Calu3 (cell line): Measurements from ENCODE around the gene SIGLEC9. TPM values are rescaled to one million over a fixed set of nuclear protein-coding genes. Genes with fewer than 3 reads are reported as not detected.
A peak's percentile ranks its signal among the peaks of the same experiment; 100 is the strongest.

Experiments used
- BruUV-seq: library from RNA; stranded (reverse); fragments of 400-500 nt; replicated peaks from 2 replicates; lab custom pipeline; 2021; lab: Mats Ljungman, UMichigan
- CTCF ChIA-PET: fragments of 300-600 bp; sonication (Branson Sonifier 250); formaldehyde crosslinking; loops from one replicate; lab custom pipeline; 2022; ENCODE audit warnings: antibody characterized with exemption; lab: Charles Lee
- DNase-seq: peaks from one replicate; pipeline ENCODE4 v3.0.0; 2022
- H3K27ac Mint-ChIP-seq: one replicate; pipeline ENCODE4 v1.8.0; 2022; ENCODE audit warnings: mixed read lengths; ENCODE audit not compliant: unreplicated experiment
- H3K27me3 Mint-ChIP-seq: one replicate; pipeline ENCODE4 v1.8.0; 2022; ENCODE audit warnings: mixed read lengths; ENCODE audit not compliant: unreplicated experiment
- H3K36me3 Mint-ChIP-seq: one replicate; pipeline ENCODE4 v1.8.0; 2022; ENCODE audit warnings: mild to moderate bottlenecking, moderate library complexity, mixed read lengths; ENCODE audit not compliant: insufficient read depth, unreplicated experiment
- H3K4me1 Mint-ChIP-seq: one replicate; pipeline ENCODE4 v1.8.0; 2022; ENCODE audit warnings: mild to moderate bottlenecking, low read depth, mixed read lengths; ENCODE audit not compliant: unreplicated experiment
- H3K4me3 Mint-ChIP-seq: one replicate; pipeline ENCODE4 v1.8.0; 2022; ENCODE audit warnings: mild to moderate bottlenecking, low read depth, moderate library complexity, mixed read lengths; ENCODE audit not compliant: unreplicated experiment
- H3K9me3 Mint-ChIP-seq: one replicate; pipeline ENCODE4 v1.8.0; 2022; ENCODE audit warnings: low read depth, mixed read lengths; ENCODE audit not compliant: unreplicated experiment
- intact Hi-C: fragments of 100-400 bp; cut with micrococcal nuclease; formaldehyde crosslinking; loops from one replicate; pipeline ENCODE4 v1.10.0; 2022; ENCODE audit not compliant: unreplicated experiment
- total RNA-seq: library from RNA; stranded (reverse); gene quantifications from 2 replicates; pipeline ENCODE4 v1.2.3, GENCODE V29; 2022
- TF ChIP-seq, protein P1 (sequence below): fragments of 200-600 bp; IDR thresholded peaks from one replicate; pipeline ENCODE4 v1.8.0; 2022; ENCODE audit warnings: antibody characterized with exemption; ENCODE audit not compliant: unreplicated experiment

SIGLEC9 gene
- total RNA-seq, 1 experiment from 2014 or later: not detected

DNA sequence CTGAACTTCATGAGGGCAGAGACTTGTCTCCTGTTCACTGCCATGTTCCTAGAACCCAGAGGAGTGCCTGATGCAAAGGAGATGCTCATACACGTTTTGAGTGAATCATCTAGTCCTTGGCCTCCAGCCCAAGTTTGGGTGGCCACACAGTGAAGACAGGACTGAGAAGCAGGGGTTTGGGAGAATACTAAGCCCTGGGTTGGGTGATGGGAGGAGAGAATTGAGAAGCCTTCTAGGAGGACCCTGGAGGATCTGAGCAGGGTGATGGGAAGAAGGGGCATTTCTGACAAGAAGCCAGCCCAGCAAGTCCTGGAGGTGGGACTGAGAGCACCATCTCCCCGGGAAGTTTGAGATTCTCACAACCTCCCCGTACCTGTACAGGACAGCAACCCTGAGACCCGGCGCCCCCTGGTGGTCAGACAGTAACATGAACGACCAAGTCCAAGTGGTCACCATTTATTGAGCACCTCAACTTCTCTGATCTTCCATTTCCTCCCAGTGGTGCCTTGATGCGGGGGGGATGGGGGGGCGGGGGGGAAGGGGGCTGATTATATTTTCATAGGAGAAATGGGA lies 27.5 kb upstream of the SIGLEC9 start:
- Mint-ChIP-seq H3K27me3 (no peaks in the 10 kb centered on the region), H3K27ac (no peak overlapping the region), H3K4me1 (peaks cover 33% of the 10 kb centered on the region), H3K9me3 (no peaks in the 10 kb centered on the region), H3K36me3 (peaks cover 35% of the 10 kb centered on the region), H3K4me3 (no peak overlapping the region)
- no TSS peak for BruUV-seq
- TF ChIP-seq, protein P1, sequence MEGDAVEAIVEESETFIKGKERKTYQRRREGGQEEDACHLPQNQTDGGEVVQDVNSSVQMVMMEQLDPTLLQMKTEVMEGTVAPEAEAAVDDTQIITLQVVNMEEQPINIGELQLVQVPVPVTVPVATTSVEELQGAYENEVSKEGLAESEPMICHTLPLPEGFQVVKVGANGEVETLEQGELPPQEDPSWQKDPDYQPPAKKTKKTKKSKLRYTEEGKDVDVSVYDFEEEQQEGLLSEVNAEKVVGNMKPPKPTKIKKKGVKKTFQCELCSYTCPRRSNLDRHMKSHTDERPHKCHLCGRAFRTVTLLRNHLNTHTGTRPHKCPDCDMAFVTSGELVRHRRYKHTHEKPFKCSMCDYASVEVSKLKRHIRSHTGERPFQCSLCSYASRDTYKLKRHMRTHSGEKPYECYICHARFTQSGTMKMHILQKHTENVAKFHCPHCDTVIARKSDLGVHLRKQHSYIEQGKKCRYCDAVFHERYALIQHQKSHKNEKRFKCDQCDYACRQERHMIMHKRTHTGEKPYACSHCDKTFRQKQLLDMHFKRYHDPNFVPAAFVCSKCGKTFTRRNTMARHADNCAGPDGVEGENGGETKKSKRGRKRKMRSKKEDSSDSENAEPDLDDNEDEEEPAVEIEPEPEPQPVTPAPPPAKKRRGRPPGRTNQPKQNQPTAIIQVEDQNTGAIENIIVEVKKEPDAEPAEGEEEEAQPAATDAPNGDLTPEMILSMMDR: peak; percentile 75
- intact Hi-C loops: loop anchor here (1.0 to 5.0 kb wide), 4 partner anchors 76 to 295 kb away; no protein-coding TSS in a partner anchor
- CTCF ChIA-PET: interaction anchor here (1.1 to 1.9 kb wide), 4 partner anchors 76 to 393 kb away, joined by 4 to 37 read pairs (median 10); no protein-coding TSS in a partner anchor
- peak; percentile 93 for DNase-seq

DNA sequence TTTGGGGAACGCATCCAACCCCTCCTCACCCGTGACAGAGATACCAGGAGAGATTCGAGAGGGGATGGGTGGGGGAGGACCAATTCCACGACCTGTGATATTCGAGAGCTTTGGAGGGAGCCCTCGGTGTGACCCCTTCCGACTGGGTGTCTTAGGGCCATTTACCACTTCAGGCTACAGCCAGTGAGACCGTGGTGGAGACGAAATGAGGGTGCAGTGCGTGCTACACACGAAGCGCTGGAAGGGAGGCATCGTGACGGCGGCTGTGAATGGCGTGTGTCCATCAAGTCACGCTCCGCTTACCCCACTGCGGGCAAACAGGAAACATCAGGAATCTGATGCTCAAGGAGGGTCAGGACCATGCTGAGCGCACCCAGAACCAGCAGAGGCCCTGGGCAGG lies 26.9 kb upstream of the SIGLEC9 start:
- CTCF ChIA-PET: no interaction called here
- Mint-ChIP-seq H3K36me3 (peaks cover 40% of the 10 kb centered on the region), H3K27me3 (no peaks in the 10 kb centered on the region), H3K4me1 (peaks cover 33% of the 10 kb centered on the region), H3K27ac (no peak overlapping the region), H3K9me3 (no peaks in the 10 kb centered on the region), H3K4me3 (no peak overlapping the region)
- no peak for DNase-seq
- no TSS peak for BruUV-seq
- TF ChIP-seq, protein P1: no peak
- intact Hi-C loops: loop anchor here (1.0 to 5.0 kb wide), 4 partner anchors 76 to 295 kb away; no protein-coding TSS in a partner anchor

DNA sequence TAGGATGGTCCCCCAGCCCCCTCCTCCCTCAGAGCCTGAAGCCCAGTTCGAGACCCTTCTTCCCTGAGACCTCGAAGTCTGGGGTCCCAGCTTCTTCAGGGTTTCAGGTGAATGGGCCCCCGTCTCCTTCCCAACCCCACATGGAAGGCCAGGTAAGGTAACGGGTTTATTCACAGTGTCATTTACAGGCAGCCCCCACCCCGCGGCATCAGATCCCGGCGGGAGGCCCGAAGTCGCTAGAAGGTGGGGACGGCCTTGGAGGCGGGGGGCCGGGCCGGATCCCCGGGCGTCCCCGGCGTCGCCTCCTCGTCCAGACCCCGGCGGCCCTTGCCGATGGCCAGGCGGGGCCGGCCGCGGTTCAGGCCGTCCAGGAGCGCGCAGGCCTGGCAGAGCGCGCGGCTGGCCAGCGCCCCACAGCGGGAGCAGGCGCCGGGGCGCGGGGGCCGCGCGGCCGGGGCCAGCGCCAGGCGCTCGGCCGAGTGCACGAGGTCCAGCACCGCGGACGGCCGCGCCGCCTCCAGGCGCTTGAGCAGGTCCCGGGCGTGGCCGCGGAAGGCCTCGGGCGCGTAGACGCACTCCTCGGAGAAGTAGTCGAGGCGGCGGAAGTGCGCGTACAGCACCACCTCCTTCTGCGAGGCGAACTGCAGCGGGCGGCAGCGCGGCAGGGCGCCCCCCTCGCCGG lies 26.2 kb upstream of the SIGLEC9 start:
- CTCF ChIA-PET: no interaction called here
- no peak overlapping the region for H3K4me3 Mint-ChIP-seq
- no peak for DNase-seq
- no peaks in the 10 kb centered on the region for H3K9me3 Mint-ChIP-seq
- no peak overlapping the region for H3K27ac Mint-ChIP-seq
- peaks cover 47% of the 10 kb centered on the region for H3K36me3 Mint-ChIP-seq
- TF ChIP-seq, protein P1: no peak
- H3K27me3 Mint-ChIP-seq: no peaks in the 10 kb centered on the region
- no TSS peak for BruUV-seq
- intact Hi-C loops: loop anchor here (5.0 kb wide), 2 partner anchors 191 to 296 kb away; no protein-coding TSS in a partner anchor
- H3K4me1 Mint-ChIP-seq: peaks cover 29% of the 10 kb centered on the region

DNA sequence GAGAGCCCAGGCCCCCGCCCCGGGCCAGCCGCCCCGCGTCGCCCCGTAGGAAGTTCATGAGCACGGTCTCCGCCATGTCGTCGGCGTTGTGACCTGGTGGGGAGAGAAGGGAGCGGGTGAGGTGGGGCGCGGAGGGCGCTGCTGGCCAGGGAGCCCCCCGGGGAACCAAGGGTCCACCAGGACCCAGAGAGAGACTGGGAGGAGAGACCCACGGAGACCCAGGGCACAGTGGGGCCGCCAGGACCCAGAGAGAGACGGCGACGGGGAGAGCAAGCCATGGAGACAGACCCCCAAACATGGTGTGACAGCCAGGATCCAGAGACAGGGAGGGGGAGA lies 25.7 kb upstream of the SIGLEC9 start:
- no peak for DNase-seq
- Mint-ChIP-seq H3K36me3 (peaks cover 49% of the 10 kb centered on the region), H3K27ac (no peak overlapping the region), H3K4me3 (no peak overlapping the region), H3K9me3 (no peaks in the 10 kb centered on the region), H3K4me1 (peaks cover 24% of the 10 kb centered on the region), H3K27me3 (no peaks in the 10 kb centered on the region)
- CTCF ChIA-PET: no interaction called here
- TF ChIP-seq, protein P1: no peak
- BruUV-seq: no TSS peak
- intact Hi-C loops: loop anchor here (5.0 kb wide), 2 partner anchors 192 to 297 kb away; no protein-coding TSS in a partner anchor
